ENCODE measurements around the gene SELENOF.

- TF ChIP-seq NR2C2 (IDR thresholded peaks at IDR 0.05; ENCODE audit: borderline replicate concordance, control insufficient read depth, insufficient read length, low read depth) (no peak), BRCA1 (IDR thresholded peaks at IDR 0.05; ENCODE audit: low read depth, low read length) (no peak), CTCF (IDR thresholded peaks at IDR 0.05 in 2 of 3, conservative IDR thresholded peaks at IDR 0.05 in 1 of 3; ENCODE audit: control insufficient read depth in 2 of 3, extremely low read depth in 1 of 3, insufficient read depth in 1 of 3, low read depth in 3 of 3, low read length in 3 of 3) (no peak), PBX3 (IDR thresholded peaks at IDR 0.05; ENCODE audit: insufficient replicate concordance, low read depth, low read length) (no peak), GATAD2B (conservative IDR thresholded peaks at IDR 0.05; ENCODE audit: low read depth) (no peak), TAF1 (IDR thresholded peaks at IDR 0.05; ENCODE audit: borderline replicate concordance, low read depth, low read length) (no peak), KAT2A (conservative IDR thresholded peaks at IDR 0.05; ENCODE audit: control insufficient read depth, low read depth, low read length) (no peak), POLR2A (IDR thresholded peaks at IDR 0.05; ENCODE audit: low read depth, low read length) (no peak), KDM1A (IDR thresholded peaks at IDR 0.05; ENCODE audit: borderline replicate concordance) (no peak), SMARCA5 (IDR thresholded peaks at IDR 0.05) (no peak), PRDM15 (CRISPR knock-in tag; IDR thresholded peaks at IDR 0.05) (no peak), STAT3 (IDR thresholded peaks at IDR 0.05; ENCODE audit: low read depth, low read length) (no peak), FOXK2 (IDR thresholded peaks at IDR 0.05) (no peak)
These were observed 92.0 kb downstream of the SELENOF start for GRCh38 chr1:86821956-86822355.
